Uterus (tissue), 2 donors: ENCODE measurements around the gene ZPBP.

Source experiments
- CTCF ChIP-seq, 4 experiments: fragments of 200-600 bp in 2 of 4; fragments of 450-650 bp in 2 of 4; sonication (generic) in 2 of 4; IDR thresholded peaks; one replicate each; pipeline ENCODE4 v1.5.1; 2016 to 2019; ENCODE audit warnings: antibody characterized with exemption in 4 of 4, mild to moderate bottlenecking in 2 of 4, moderate library complexity in 1 of 4
- POLR2A ChIP-seq, 2 donors: fragments of 450-650 bp; IDR thresholded peaks; one replicate each; pipeline ENCODE4 v1.6.1; 2016; ENCODE audit warnings: antibody characterized with exemption in 2 of 2, mild to moderate bottlenecking in 1 of 2, moderate library complexity in 1 of 2

- no peak for TF ChIP-seq POLR2A (IDR thresholded peaks at IDR 0.05)
- no peak for TF ChIP-seq CTCF (IDR thresholded peaks at IDR 0.05)
Measured at GRCh38 chr7:49986191-49986590, 106.9 kb downstream of the ZPBP start.
